GOT3 (cell line): ENCODE data around the gene DCP1A.
"Not testable (repeated sequence)": the region's sequence is repeated elsewhere in the genome, so short reads cannot be mapped to it uniquely, and the experiment has no call there.

ENCODE experiments used
- DNase-seq: peaks from one replicate; lab custom pipeline; 2025; ENCODE audit warnings: mixed read lengths; lab: John Stamatoyannopoulos, UW

DCP1A gene

DNA sequence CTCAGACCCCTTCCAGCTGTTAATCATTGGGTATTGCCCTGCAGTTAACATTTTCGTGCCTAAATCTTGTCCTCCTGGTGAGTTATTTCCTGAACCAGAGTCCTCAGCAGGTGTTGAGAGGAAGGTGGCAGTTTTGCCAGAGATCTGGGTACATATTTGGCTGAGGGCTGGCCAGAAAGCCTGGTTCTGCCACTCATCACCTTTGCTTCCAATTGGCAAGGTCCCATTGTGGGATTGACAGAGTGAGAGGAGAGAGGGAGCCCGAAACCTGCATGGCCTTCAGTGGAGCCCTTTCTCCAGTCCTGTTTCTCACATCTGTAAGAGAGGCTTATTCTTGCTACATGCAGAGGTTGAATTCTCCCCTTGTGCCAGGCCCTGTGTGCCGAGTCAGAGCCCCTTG lies 82.6 kb downstream of the DCP1A start:
- no peak for DNase-seq

- no peak for DNase-seq
These were observed 83.4 kb downstream of the DCP1A start for GRCh38 chr3:53263907-53264306.

GRCh38 chr3:53261712-53262111 lies 85.6 kb downstream of the DCP1A start:
- no peak for DNase-seq

GRCh38 chr3:53260286-53260785 lies 87.0 kb downstream of the DCP1A start:
- no peak for DNase-seq

DNA sequence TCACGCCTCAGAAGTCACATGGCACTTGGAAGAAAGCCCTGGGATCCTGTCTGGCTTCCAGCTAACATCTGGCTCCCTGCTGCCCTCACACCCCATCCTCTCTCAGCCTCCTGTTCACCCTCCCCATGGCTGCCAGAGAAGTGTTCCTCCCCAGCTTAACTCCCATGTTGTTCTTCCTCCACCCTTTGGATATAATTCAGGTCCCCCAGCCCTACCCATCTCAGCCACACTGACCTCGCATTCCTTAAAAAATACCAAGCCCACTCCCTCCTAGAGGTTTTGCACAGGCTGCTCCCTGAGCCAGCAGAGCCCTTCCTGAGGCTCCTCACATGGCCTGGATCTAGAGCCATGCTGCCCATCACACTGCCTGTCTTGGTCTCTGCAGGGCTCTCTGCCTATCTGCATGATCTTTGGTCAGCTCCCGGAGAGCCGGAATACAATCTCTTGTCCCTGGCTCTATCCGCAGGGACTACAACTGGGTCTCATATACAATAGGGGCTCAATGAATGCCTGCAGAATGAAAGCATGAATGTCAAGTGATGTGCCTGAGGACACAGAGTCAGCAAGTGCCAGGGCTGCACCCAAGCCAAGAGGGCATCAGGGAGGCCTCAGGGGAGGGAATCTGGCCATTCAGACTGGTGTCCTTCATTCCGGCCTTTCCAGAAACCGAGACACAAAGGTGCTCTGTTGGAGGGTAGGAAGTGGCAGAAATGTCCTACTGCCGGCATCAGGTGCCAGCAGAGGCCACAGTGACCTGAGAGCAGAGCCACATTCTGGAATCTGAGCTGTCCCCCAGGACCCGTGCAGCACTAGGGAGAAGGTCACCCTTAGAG lies 87.7 kb downstream of the DCP1A start:
- no peak for DNase-seq

- no peak for DNase-seq
These were observed 88.5 kb downstream of the DCP1A start for GRCh38 chr3:53258600-53259426.

- DNase-seq, result no peak
These were observed 89.9 kb downstream of the DCP1A start for GRCh38 chr3:53257465-53257864.

DNA sequence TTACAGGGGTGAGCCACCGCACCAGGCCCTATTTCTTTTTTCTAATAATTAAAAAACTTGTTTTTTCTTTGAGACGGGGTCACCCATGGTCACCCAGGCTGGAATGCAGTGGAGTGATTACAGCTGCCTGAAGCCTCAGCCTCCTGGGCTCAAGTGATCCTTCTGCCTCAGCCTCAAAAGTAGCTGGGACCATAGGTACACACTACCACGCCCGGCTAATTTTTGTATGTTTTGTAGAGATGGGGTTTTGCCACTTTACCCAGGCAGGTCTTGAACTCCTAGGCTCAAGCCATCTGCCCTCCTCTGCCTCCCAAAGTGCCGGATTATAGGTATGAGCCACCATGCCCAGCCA lies 90.7 kb downstream of the DCP1A start:
- no peak for DNase-seq

GRCh38 chr3:53255775-53256703 lies 91.3 kb downstream of the DCP1A start, which contains the start of gene TKT:
Gene TKT (minus strand): TSS chr3:53256022. CDS start chr3:53255942, 80 bp downstream.
- peak; percentile 45 for DNase-seq

DNA sequence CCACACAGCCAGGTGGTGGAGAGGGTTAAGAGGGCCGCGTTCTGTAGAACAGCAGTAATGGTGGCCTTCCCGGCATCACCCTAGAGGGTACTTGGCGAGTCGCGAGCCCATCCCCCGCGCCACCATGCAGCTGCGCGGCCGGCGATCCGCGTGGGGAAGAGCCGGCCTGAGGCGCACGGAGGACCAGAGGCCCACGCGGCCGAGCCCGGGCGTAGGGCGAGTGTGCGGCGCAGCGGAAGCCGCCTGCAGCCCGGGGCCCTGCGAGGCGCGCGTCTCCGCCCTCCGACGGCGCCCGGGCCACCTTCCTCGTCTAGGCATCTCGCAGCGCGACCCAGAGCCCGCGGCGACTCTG lies 91.9 kb downstream of the DCP1A start:
- DNase-seq, result no peak

DNA sequence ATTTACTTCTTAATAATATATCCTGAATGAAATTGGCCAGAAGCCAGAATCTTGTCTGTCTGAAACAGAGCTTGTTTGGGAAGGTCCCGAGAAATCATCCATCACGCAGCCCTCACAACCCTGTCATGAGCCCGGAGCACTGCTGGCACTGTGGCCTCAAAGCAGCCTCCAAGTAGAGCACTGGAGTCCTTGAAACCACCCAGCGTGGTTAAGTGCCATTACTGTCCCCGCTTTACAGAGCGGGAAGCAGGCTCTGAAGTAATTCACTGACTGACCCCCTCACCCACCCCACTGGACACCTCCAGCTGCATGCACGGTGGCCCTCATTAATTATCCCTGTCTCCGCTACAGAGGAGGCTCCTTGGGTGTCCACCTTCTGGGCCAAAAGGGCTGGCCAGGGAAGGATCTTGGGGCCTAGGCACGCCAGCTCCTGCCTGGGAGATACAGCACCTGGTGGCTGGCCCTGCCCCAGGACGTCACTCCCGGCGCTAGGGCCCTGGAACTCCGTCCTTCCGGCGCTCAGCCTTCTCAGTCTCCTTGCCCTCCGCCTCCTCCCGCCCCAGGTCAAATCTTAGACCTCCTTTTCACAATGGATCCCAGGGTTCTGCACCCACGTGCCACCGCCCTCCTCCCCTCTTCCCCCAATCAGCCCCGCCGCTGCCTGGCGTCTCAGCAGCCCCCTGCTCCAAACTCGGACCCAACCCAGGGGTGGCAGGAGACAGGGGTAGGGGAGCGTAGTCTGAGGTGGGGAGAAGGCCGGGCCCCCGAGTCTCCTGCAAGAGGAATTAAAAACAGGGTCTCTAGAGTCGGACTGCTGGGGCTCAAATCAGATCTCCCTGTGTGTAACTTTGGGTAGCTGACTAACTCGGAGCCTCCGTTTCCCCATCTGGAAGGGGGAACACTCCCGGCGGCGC lies 92.6 kb downstream of the DCP1A start:
- no peak for DNase-seq

- no peak for DNase-seq
These were observed 93.4 kb downstream of the DCP1A start for GRCh38 chr3:53253707-53254508.

- DNase-seq, result not testable (repeated sequence)
These were observed 94.4 kb downstream of the DCP1A start for GRCh38 chr3:53252947-53253322.

DNA sequence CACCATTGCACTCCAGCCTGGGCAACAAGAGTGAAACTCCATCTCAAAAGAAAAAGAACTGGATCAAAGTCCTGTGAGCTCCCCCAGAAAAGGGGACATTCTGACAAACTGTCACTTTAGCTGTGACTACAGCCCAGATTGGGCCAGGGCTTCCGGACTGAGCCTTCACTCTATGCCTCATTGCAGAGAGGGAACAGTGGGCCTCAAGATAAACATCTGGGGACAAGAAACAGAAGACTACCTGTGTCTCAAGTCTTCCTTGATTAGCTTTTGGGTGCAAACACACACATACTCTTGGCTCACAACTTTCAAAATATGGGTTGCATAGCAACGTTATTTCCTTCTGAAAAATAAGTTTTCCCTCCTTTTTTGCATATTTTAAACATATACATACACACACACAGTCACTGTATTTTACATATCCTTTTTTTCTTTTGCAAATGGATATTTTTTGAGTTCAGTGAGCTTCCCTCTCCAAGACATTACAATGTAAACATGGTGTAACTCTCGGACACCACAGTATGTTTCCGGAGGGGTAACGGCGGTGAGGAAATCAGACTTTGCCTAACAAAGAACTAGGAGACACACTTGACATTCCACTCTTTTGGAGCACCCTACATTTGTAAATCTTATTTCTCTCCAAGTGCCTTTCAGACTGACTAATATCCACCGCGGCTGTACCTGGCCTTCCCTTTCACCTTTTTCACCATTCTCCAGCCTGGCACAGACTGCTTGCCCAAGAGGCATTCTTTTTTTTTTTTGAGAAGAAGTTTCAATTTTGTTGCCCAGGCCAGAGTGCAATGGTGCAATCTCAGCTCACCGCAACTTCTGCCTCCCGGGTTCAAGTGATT lies 95.0 kb downstream of the DCP1A start:
- DNase-seq, result no peak

GRCh38 chr3:53250881-53251605 lies 96.3 kb downstream of the DCP1A start:
- no peak for DNase-seq

- no peak for DNase-seq
These were observed 96.9 kb downstream of the DCP1A start for GRCh38 chr3:53250453-53250852.

DNA sequence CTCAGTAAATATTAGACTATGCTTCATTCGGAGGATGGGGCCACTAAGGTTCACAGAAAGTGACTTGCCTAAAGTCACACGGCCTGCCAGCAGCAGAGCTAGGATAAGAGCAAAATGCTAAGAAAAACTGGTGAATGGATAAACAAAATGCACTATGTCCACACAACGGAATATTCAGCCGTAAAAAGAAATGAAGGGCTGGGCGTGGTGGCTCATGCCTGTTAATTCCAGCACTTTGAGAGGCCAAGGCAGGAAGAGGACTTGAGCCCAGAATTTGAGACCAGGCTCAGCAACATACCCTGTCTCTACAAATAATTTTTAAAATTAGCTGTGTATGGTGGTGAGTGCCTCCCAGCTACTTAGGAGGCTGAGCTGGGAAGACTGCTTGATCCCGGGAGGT lies 99.2 kb downstream of the DCP1A start:
- no peak for DNase-seq

DNA sequence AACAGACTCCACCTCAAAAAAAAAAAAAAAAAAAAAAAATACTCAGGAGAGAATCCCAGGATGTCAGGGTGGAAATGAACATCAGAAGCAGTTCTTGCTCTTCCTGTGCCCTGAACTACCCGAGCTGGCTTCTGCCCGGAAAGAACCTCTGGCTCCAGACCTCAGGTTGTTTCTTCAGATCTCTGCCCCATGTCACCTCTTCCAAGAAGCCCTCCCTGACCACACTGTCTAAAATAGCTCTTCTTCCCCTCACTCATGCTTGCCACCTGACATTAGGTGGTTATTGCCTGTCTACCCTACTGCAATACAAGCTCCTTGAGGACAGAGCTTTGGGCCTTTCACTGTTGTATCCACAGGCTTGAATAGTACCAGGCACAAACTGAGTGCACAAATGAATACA lies 99.7 kb downstream of the DCP1A start:
- DNase-seq, result no peak
